ENCODE results near the gene ZNF423. TPM values are rescaled to one million over a fixed set of nuclear protein-coding genes. Genes with fewer than 3 reads are reported as not detected.

Gene ZNF423
- total RNA-seq, 1 experiment from 2014 or later, result 0.20 TPM

GRCh38 chr16:49544828-49545227, 311.1 kb downstream of the ZNF423 start:
- no peaks in the 10 kb centered on the region for H3K4me1 Mint-ChIP-seq (ENCODE audit: low read depth, unreplicated experiment)
- CTCF ChIA-PET, result no interaction called here
- intact Hi-C loops (cut with micrococcal nuclease; ENCODE audit: unreplicated experiment), result no loop called here

GRCh38 chr16:49543631-49543946, 312.3 kb downstream of the ZNF423 start:
- DNase-seq, result no peak
- POLR2A ChIA-PET, result no interaction called here
- CTCF ChIA-PET, result no interaction called here
- Histone ChIP-seq H3K4me3 (ENCODE audit: low read depth, low read length) (no peak overlapping the region), H3K9me3 (no peaks in the 10 kb centered on the region), H3K4me1 (no peaks in the 10 kb centered on the region), H3K36me3 (ENCODE audit: control insufficient read depth, insufficient read depth, low read length) (no peaks in the 10 kb centered on the region), H3K27me3 (replicated peaks; ENCODE audit: control insufficient read depth, insufficient read depth, low read length) (no peaks in the 10 kb centered on the region; the same call in 1 of the 2 replicates)
- TF ChIP-seq CTCF (IDR thresholded peaks at IDR 0.05; ENCODE audit: insufficient read depth in 1 of 2, low read depth in 1 of 2, low read length in 1 of 2, severe bottlenecking in 1 of 2, unreplicated experiment in 1 of 2), result no peak
- peaks cover 15% of the 10 kb centered on the region for H3K27me3 Mint-ChIP-seq (ENCODE audit: insufficient read depth, unreplicated experiment)
- H3K4me3 Mint-ChIP-seq (ENCODE audit: unreplicated experiment), result no peak overlapping the region
- no peak overlapping the region for H3K27ac Mint-ChIP-seq (ENCODE audit: unreplicated experiment)
- BruUV-seq (replicated peaks), result no TSS peak
- no peaks in the 10 kb centered on the region for H3K9me3 Mint-ChIP-seq (ENCODE audit: unreplicated experiment)
- no peaks in the 10 kb centered on the region for H3K4me1 Mint-ChIP-seq (ENCODE audit: low read depth, unreplicated experiment)
- intact Hi-C loops (cut with micrococcal nuclease; ENCODE audit: unreplicated experiment), result no loop called here
- H3K36me3 Mint-ChIP-seq (ENCODE audit: insufficient read depth, unreplicated experiment), result no peaks in the 10 kb centered on the region

More at GRCh38 chr16:49544828-49545227, 311.1 kb downstream of the ZNF423 start:
- Mint-ChIP-seq H3K36me3 (ENCODE audit: insufficient read depth, unreplicated experiment) (no peaks in the 10 kb centered on the region), H3K27ac (ENCODE audit: unreplicated experiment) (no peak overlapping the region), H3K4me3 (ENCODE audit: unreplicated experiment) (no peak overlapping the region), H3K9me3 (ENCODE audit: unreplicated experiment) (no peaks in the 10 kb centered on the region), H3K27me3 (ENCODE audit: insufficient read depth, unreplicated experiment) (peaks cover 18% of the 10 kb centered on the region)
- no peaks in the 10 kb centered on the region for H3K36me3 ChIP-seq (ENCODE audit: control insufficient read depth, insufficient read depth, low read length)
- no peak for TF ChIP-seq CTCF (IDR thresholded peaks at IDR 0.05; ENCODE audit: insufficient read depth in 1 of 2, low read depth in 1 of 2, low read length in 1 of 2, severe bottlenecking in 1 of 2, unreplicated experiment in 1 of 2)
- H3K4me3 ChIP-seq (ENCODE audit: low read depth, low read length), result no peak overlapping the region
- no TSS peak for BruUV-seq (replicated peaks)
- no peak for DNase-seq
- no peaks in the 10 kb centered on the region for H3K9me3 ChIP-seq
- POLR2A ChIA-PET, result no interaction called here
- H3K4me1 ChIP-seq, result no peaks in the 10 kb centered on the region
- H3K27me3 ChIP-seq (replicated peaks; ENCODE audit: control insufficient read depth, insufficient read depth, low read length), result no peaks in the 10 kb centered on the region; the same call in 1 of the 2 replicates

- no peaks in the 10 kb centered on the region for H3K4me1 Mint-ChIP-seq (ENCODE audit: low read depth, unreplicated experiment)
- intact Hi-C loops (cut with micrococcal nuclease; ENCODE audit: unreplicated experiment), result no loop called here
- no peaks in the 10 kb centered on the region for H3K4me1 ChIP-seq
- H3K36me3 Mint-ChIP-seq (ENCODE audit: insufficient read depth, unreplicated experiment), result no peaks in the 10 kb centered on the region
- H3K9me3 ChIP-seq, result no peaks in the 10 kb centered on the region
- TF ChIP-seq CTCF (IDR thresholded peaks at IDR 0.05; ENCODE audit: insufficient read depth in 1 of 2, low read depth in 1 of 2, low read length in 1 of 2, severe bottlenecking in 1 of 2, unreplicated experiment in 1 of 2), result no peak
- H3K9me3 Mint-ChIP-seq (ENCODE audit: unreplicated experiment), result no peaks in the 10 kb centered on the region
- no peak overlapping the region for H3K4me3 ChIP-seq (ENCODE audit: low read depth, low read length)
- no peak for DNase-seq
- no peaks in the 10 kb centered on the region for H3K36me3 ChIP-seq (ENCODE audit: control insufficient read depth, insufficient read depth, low read length)
- POLR2A ChIA-PET, result no interaction called here
- H3K27me3 Mint-ChIP-seq (ENCODE audit: insufficient read depth, unreplicated experiment), result peaks cover 16% of the 10 kb centered on the region
- H3K27me3 ChIP-seq (replicated peaks; ENCODE audit: control insufficient read depth, insufficient read depth, low read length), result no peaks in the 10 kb centered on the region; the same call in 1 of the 2 replicates
- no peak overlapping the region for H3K27ac Mint-ChIP-seq (ENCODE audit: unreplicated experiment)
- H3K4me3 Mint-ChIP-seq (ENCODE audit: unreplicated experiment), result no peak overlapping the region
- CTCF ChIA-PET, result no interaction called here
- no TSS peak for BruUV-seq (replicated peaks)
Measured at GRCh38 chr16:49542946-49543630, 312.8 kb downstream of the ZNF423 start.
